Activated T-cell treated with anti-CD3 and anti-CD28 coated beads, Interleukin-2, amount 50 U/mL, for 1 hour (primary cell): ENCODE measurements around the gene LAMA5.

ENCODE experiments used
- DNase-seq: peaks from one replicate; pipeline ENCODE4 v3.0.0-alpha.2; 2020

The LAMA5 gene

DNA sequence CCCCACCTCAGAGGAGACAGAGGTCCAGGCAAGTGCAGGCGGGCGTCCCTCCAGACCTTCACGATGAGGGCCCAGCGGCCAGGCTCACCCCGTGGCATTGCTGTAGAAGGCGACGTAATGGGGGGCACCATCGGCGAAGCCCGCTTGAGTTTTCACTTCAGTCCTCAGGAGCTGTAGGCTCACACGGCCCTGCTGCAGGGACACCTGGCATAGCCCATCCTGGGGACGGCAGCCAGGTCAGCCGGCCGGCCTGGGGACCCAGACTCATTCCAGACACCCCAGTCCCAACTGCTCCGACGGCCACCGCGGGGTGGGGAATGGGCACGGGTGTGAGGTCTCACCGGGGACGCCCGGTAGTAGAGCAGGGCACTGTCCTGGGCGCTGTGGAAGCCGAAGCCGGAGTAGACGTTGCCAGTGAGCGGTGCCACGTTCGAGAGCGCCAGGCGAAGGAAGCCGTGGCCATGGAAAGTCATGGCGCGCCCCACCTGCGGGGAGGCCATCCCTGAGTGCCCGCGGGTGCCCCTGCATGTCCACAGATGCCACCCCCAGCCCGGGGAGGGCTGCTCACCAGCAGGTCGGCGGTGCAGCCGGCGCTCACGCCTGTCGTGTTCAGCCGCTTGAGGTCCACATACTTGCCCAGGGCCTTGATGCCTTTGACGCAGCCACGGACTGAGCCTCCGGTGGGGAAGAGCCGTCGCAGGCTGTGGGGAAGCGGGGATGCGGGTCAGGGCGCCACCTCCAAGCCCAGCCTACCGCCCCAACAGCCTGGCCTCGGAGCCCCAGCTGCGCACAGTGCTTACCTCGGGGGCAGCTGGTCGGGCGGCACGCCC is 55.1 kb downstream of the LAMA5 start:
- DNase-seq: no peak

DNA sequence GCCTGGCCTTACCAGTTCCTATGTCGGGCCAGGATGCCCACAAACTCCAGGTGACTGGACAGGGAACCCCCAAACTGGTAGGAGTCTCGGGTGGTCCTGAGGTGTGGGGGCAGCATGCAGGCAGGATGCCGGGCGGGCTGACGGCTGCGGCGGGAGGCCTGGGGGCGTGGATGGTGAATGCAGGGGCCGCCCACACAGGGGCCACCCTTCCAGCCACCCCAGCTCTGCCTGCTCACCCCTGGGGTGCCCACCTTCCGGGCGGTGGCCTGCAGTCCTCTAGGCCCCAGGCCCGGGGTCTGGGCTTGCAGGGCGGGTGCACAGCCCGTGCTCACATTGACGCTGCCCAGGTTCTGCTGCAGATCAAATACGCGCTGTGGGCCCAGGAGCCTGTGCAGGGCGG is 56.0 kb downstream of the LAMA5 start:
- no peak for DNase-seq

DNA sequence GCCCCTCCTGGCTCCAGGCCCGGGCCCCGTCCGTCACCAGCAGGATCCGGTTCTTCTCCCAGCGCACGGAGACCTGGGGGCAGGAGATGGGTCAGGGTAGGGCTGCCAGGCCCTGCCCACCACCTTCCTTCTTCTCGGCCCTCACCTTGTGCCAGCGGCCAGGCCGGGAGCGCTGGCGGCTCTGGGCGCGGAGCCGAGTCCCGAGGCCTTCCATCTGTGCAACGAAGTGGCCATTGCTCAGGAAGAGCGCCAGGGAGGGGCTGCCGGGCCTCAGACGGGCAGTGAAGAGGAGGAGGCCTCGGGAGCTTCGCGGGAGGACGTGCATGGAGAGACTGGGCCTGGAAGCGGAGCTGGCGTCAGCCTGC is 56.4 kb downstream of the LAMA5 start:
- no peak for DNase-seq

DNA sequence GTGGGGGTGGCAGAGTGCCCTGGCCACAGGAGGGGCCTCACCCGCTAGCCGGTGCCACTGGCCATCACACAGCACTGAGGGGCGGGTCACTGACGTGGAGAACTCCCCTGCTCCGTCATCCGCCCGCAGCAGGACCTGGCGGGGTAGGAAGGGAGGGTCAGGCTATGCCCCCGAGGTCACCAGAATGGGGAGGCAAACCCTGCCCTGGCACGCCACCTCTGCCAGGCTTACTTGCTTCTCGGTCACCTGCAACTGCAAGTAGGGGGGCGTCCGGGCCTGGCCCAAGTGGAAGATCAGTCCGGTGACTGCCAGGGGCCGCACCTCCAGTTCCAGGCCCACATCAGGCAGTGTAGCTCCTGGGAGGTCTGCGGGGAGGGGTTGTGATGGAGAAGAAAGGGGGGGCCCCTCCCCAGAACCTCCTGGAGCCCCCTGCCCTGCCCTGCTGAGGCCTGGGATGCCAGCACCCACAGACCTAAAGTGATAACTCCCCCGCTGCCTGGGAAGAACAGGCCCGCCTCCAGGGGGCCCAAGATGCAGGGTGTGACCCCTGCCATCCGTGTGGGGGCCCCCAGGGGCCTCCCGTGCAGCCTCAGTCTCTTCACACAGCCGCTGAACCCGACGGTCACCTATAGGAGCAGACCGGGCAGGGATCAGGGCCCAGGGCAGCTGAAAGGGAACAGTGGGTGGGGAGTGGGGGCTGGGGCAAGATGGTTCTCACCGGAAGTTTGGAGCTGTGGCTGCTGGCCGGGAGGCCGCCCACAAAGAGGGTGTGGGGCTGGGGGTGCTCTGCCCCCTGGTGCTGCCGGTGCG is 57.0 kb downstream of the LAMA5 start:
- DNase-seq: no peak

DNA sequence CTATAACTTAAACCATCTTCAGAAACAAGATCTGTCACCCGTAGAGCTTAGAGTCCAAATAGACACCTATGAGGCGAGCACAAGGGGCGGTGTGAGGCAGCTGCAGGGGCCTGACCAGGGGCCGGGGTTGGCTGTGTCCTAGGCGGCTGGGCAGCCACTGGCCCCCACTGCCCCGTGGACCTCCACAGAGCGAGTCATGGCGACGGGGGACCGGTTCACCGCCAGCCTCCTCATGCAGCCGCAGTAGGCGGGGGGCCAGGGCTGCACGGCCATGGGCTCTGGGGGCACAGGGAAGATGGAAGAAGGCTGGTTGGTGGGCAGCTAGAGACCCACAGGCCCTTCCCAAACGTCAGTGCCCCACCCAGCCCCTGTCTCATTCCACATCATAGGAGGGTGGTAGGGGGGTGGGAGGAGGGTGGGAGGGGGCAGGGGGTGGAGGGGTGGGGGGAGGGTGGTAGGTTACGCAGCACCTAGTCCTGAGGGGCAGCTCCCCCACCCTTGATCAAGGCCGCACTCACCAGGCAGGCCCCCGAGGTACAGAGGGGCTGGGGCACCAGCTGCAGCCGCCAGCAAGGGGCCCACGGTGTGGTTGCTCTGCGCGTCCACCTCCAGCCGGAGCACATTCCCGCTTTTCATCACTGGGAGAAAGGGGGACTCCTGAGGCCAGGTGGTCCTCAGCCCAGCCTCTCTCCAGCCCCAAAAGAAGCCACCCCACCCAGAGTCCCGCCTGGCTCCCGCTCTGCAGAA is 57.7 kb downstream of the LAMA5 start:
- DNase-seq: no peak

DNA sequence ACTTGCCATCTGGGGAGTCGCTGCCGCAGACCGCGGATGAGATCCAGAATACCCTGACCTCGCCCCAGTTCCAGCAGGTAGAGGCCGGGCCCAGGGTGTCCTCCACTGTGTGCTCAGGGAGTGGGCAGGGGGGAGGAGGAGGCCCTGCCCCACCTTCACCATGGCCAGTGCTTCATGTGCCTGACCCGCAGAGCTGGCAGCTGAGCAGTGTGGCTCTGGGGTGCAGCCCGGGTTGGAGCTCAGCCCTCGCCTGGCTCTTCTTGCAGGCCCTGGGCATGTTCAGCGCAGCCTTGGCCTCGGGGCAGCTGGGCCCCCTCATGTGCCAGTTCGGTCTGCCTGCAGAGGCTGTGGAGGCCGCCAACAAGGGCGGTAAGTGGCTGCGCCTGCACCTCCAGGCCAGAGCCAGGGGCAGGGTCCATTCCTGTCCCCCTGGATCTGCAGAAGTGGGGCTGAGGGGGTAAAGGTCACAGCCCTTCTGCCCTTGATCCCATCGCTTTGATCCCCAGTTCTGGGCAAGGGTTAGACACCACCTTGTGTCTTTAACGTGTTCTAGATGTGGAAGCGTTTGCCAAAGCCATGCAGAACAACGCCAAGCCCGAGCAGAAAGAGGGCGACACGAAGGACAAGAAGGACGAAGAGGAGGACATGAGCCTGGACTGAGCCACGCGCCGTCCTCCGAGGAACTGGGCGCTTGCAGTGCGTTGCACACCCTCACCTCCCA is 58.9 kb downstream of the LAMA5 start:
- no peak for DNase-seq

DNA sequence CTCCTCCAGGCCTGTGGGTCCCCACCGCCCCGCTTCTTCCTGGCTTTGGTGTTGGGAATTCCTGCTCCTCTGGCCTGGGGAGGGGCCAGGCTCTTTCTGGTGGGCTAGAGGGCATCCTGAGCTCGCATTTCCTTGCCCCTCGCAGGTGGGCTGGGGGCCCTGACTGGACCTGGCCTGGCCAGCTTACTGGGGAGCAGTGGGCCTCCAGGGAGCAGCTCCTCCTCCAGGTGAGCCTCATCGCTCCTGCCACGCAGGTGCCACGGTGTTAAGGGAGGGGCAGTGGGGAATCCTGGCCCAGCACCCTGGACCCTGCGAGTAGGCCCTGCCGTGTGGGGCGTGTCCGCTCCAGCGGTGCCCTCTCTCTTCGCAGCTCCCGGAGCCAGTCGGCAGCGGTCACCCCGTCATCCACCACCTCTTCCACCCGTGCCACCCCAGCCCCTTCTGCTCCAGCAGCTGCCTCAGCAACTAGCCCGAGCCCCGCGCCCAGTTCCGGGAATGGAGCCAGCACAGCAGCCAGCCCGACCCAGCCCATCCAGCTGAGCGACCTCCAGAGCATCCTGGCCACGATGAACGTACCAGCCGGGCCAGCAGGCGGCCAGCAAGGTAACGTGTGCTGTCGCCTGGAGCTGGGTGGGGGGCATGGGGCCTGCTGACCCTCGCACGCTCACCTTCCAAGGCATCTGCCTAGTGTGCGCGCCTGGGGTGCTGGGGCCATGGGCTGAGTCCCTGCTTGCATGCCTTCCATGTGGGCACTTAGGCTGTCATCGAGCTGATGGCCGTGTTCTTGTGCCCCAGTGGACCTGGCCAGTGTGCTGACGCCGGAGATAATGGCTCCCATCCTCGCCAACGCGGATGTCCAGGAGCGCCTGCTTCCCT is 59.6 kb downstream of the LAMA5 start:
- DNase-seq: no peak

DNA sequence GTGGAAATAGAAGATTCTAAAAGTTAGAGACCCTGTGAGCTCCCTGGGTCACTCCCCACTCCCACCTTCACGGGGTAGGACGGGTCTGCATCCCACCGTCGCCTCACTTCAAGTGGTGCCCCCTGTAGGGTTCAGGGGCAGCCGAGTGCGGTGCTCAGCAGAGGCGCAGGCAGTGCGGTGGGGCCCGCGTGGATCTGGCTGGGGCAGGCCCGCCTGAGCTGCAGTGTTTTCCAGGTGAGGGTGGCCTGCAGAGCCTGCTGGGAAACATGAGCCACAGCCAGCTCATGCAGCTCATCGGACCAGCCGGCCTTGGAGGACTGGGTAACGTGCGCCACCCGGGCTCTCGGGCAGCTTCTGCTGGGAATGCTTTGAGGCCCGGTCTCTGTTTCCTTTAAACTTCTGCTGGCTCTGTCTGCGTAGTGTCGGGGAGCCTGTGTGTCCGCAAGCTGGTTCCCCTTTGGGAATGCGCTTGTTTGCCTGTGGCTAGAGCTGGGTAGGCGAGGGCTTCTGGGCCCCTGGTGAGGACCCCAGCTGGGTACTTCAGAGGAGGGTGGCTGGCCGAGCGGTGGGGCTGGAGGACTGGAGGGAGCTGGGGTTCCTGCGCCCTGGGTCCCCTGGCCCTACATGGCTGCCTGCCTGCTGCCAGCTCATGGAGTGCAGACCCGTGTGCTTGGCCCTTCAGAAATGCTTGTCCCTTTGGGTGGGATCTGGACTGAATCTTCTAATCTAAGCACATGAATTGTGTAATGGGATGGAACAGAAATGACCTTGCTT is 60.5 kb downstream of the LAMA5 start:
- no peak for DNase-seq

DNA sequence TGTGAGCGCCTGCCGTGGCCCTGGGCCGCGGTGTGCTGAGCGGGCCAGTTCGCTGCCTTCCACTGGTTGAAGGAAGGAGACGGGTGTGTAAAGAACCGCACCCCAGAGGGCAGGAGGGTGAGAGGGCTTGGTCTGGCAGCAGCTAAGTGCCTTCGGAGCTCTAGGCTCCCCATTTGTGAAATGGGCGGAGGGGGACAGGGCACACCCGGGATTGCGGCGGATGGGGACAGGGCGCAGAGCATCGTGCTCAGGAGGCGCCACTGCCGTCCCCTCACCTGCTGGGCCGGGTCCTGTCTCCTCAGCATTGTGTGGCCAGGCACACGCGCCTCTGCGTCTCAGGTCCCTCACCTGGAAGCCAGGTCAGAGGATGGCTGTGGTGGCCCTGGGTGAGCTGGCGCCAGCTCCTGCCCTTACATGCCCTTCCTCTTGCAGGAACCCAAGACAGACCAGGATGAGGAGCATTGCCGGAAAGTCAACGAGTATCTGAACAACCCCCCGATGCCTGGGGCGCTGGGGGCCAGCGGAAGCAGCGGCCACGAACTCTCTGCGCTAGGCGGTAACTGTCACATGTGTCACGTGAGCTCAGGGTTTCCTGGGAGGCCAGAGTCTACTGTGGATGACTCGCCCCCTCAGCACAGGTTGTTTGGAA is 61.2 kb downstream of the LAMA5 start:
- no peak for DNase-seq

DNA sequence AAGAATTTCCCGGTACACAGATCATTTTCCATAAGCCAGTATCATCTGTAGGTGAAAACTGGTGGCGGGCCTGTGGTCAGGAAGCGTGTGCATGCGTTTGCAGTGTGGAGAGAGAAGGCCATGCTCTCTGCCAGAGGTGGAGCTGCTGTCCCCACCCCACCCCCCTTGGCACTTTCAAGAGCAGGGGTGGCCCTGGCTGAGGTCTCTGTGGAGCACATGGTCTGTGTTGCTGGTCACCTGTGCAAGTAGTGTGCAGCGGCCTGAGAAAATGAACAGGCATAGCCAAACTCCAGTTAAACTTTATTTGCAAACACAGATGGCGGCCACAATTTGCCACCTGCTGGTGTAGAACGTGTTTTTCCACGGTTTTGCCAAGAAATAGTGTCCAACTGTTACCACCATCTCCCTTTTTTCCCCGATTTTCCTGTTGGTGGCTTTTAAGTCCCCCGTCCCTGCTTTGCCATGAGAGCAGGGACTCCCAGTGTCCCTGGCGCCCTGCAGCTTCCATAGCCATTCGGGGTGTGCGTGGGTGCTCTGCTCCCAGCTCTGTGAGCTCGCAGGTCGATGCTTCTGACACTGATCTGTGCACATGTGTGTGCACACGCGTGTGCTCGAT is 61.9 kb downstream of the LAMA5 start:
- no peak for DNase-seq

DNA sequence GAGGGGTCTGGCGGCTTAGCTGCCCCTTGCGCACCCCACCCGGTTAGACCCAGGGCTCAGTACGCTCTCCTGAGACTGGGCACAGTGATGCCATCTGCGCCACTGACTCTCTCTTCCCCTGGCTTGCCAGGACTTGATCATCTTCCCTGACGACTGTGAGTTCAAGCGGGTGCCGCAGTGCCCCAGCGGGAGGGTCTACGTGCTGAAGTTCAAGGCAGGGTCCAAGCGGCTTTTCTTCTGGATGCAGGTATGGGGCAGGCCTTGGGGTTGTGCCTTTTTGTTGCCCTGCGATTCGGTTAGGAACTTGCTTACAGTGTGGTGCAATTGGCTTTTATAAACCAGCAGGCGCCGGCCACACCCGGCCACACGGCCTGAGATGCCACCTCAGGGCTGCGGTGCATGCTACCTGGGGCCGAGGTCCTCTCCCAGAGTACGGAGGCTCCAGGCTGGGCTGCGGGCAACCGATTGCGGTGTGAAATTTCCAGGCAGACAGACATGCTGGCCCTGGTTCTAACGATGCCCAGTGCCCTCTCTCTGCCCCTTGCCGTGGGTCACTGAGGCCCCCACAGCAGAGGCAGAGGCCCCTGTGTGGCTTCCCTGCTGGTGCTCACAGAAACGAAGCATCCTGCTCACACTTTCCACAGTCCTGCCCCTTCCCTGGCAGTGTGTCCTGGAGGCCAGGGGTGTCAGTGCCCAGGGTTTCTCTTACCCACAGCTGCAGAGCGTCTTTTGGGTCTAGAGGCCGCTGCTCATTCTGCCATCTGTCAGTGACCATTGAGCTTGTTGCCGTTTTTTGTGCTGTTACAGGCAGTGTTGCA is 62.6 kb downstream of the LAMA5 start:
- DNase-seq: no peak

DNA sequence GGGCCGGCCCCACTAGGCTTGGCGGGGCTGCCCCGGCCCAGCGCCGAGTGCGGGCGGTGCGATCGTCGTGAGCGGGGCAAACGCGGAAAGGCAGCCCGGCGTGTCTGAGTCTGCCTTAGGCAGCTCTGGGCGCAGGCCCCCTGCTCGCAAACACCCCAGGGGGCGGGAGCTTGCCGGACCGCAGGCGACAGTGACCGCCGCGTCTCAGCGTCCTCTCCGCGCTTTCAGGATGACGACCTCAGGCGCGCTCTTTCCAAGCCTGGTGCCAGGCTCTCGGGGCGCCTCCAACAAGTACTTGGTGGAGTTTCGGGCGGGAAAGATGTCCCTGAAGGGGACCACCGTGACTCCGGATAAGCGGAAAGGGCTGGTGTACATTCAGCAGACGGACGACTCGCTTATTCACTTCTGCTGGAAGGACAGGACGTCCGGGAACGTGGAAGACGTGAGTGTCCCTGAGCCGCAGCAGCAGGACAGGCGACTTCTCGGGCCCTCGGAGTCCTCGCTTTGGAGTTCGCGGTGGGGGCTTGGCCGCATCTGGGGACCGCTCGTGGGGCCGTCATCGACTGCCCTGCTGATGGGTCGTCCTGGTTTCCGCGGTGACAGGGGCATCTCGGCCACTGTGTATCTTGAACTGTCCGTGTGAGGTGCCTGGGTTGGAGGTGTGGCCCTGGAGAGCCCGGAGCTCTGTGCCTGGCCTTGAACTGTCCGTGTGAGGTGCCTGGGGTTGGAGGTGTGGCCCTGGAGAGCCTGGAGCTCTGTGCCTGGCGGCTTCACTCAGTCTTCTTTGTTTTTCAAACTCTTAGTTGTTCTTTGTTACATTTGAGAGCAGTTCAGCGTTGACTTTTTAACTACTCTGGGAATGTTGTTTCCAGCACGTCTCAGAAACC is 63.5 kb downstream of the LAMA5 start:
- no peak for DNase-seq

DNA sequence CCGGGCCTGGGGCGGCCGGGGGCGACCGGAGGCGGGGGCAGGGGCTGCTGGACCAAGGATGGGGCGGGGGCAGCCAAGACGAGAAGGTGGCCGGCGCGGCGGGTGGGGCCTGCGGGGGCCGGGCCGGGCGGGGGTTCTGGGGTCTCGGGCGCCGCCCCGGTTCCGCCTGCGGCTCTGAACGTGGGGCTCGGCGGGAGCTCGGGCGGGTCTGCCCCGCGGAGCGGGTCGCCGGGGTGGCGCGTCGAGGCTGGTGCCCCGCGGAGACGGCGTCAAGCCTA is 64.1 kb downstream of the LAMA5 start:
- no peak for DNase-seq

DNA sequence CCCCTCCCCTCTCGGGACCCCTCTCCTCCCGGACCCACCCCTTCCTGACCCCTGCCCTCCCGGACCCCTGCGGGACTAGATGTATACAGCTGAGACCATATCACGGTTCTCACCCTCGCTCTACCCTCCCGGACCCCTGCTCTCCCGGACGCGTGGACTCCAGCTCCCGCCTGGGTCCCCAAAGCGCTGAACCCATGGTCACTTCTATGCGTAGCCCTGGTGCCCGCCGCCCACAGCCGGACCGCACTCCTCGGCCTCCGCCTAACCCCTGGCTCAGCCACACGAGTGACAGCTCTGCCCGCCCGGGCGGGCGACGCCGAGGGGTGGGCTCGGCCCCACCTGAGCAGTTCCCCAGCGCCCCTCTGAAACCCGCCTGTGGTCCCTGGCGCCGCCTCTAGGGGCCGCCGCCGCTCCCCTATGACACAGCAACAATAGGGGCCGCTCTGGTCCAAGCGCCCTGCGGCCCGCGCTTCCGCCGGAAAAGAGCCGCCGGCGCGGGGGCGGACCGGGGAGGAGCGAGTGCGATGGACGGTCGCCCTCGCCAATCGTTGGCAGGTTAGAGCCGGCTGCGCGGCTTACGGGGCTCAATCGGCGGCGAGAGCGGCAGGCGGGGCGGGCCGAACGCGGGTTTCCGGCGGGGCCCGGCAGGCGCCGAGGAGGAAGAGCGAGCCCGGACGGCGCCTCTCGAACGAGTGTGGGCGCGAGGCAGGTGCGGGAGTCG is 64.6 kb downstream of the LAMA5 start, which contains the start of gene ADRM1:
Gene ADRM1 (plus strand): TSS at position 657 of the 721 bp plus-strand sequence. CDS start 572 bp downstream, outside the sequence.
- peak; percentile 98 for DNase-seq

DNA sequence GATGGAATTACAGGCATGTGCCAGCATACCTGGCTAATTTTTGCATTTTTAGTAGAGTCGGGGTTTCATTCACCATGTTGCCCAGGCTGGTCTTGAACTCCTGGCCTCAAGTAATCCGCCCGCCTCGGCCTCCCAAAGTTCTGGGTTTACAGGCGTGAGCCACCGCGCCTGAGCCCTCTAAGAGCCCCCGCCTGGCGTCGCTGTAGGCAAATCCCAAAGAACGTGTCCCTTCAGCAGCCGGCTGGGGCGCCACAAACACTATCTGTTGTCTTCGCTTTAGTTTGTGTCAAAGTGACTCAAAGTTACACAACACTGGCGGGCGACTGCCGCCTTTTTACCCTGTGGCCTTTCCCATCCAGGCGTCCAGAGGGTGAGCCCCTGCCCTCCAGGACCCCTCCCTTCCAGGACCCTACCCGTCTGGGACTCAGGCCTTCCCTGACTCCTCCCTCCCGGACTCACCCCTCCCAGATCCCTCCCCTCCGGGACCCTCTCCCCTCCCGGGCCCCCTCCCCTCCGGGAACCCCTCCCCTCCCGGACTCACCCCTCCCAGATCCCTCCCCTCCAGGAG is 65.3 kb downstream of the LAMA5 start:
- DNase-seq: peak; percentile 85

DNA sequence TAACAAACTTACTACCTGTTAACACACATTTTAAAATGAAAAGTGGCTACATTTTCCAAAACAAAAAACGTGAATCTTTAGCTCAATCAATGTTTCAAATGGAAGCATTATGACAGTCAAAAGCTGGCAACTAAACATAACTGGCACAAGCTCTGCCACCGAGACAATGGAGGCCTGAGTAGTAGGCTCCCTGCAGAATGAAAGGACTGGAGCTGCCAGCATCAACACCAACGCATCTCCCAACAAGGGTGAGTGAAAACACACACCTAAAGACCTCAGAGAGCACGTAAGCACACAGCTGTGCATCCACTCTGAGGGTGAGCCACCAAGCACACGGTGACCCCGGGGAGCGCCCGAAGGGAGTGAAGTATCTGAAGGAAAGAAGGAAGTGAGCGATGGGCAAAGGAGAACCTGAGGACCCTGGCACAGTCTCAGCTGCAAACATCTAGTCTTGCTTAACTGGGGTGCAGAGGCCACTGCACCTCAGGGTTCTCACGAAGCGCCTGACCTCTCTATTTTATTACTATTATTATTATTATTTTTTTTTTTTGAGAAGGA is 65.9 kb downstream of the LAMA5 start:
- no peak for DNase-seq

DNA sequence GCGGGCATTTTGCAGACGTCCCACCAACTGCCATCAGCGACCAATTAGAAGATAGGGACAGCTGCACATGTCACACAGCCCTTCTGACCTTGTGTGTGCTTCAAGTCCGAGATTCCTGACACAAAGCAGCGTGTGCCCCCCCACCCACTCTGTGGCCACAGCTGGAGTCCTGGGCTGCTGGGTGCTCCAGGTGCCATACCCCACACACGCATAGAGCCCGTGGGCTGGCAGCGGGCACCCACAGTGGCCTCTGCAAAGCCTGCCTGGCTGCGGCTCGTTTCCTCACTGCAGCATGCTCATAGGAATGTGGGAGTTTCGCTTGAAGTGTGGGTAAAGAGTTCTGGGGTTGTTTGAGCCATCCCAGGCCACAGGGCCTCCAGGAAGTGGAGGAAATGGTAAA is 66.8 kb downstream of the LAMA5 start:
- DNase-seq: no peak
